Measurements from ENCODE around the gene MED4. TPM values are rescaled to one million over a fixed set of nuclear protein-coding genes. Genes with fewer than 3 reads are reported as not detected.

The MED4 gene
- total RNA-seq, 1 donor from 2014 or later: 45.0 TPM

DNA sequence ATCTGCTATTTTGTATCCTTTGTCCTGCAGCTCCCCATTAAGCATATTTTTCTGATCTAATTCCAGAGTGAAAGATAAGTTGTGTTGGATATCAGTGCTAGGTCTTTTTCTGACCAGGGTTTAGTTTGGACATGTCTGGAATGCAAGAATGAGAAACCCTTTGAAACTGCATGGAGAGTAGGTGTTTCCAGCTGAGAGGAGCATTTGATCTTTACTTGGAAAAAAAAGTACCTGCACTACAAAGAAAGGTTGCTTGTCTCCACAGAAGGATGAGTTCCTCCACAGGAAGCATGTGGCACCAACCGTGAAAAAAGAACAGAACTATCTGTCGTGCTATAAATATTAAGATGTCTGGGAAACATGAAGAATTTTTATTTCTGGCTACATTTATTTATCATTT is 36.6 kb upstream of the MED4 start:
- no peak for DNase-seq (ENCODE audit: low spot score in 2 of 2, unreplicated experiment in 2 of 2)
- Mint-ChIP-seq H3K27ac (no peak overlapping the region), H3K4me3 (no peak overlapping the region), H3K36me3 (no peaks in the 10 kb centered on the region), H3K4me1 (peaks cover 28% of the 10 kb centered on the region), H3K27me3 (ENCODE audit: low read depth) (no peaks in the 10 kb centered on the region), H3K9me3 (no peaks in the 10 kb centered on the region)
- TF ChIP-seq, protein P1, sequence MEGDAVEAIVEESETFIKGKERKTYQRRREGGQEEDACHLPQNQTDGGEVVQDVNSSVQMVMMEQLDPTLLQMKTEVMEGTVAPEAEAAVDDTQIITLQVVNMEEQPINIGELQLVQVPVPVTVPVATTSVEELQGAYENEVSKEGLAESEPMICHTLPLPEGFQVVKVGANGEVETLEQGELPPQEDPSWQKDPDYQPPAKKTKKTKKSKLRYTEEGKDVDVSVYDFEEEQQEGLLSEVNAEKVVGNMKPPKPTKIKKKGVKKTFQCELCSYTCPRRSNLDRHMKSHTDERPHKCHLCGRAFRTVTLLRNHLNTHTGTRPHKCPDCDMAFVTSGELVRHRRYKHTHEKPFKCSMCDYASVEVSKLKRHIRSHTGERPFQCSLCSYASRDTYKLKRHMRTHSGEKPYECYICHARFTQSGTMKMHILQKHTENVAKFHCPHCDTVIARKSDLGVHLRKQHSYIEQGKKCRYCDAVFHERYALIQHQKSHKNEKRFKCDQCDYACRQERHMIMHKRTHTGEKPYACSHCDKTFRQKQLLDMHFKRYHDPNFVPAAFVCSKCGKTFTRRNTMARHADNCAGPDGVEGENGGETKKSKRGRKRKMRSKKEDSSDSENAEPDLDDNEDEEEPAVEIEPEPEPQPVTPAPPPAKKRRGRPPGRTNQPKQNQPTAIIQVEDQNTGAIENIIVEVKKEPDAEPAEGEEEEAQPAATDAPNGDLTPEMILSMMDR (IDR thresholded peaks at IDR 0.05; ENCODE audit: unreplicated experiment): no peak

DNA sequence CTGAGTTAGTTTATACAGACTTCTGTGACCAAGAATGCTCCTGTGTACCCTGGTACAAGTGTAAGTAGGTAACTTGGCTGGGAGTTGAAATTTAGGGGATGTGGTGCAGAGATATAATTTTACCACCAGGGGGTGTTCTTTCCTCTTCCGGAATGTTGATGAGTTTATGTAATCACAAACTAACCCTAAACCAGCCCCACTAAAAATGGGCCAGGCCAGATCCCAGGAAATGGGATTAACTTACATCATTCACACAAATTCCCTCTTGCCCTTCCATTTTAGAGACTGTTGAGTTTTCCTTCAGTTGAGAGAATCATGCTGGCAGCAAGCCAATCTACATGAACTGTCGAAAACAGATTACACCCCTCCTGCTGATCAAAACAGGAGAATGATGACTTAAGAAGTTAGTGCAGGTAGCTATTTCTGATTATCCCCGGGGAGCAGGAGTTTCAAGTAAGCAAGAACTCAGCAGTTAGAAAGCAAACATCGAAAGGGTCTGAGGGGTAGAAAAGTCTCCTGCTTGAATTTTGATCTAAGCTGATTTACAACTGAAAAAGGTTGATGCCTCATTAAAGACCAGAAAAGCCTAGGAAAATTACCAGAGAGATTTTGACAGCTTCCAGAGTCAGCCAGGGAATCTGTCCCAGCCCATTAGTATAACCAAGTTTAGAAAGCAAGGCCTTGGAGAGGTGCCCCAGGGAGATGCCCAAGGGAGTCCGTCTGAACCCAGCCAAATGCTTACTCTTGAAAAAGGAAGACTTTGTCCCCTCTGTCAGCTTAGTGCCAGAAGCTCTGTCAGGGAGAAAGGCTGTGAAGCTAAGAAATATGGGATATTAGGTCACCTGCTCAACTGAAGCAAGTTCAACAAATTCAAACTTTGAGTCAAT is 32.3 kb upstream of the MED4 start:
- Mint-ChIP-seq H3K4me1 (peaks cover 39% of the 10 kb centered on the region), H3K27me3 (ENCODE audit: low read depth) (no peaks in the 10 kb centered on the region), H3K36me3 (no peaks in the 10 kb centered on the region), H3K4me3 (no peak overlapping the region), H3K27ac (peak overlapping the region; percentile 80), H3K9me3 (no peaks in the 10 kb centered on the region)
- TF ChIP-seq, protein P1 (IDR thresholded peaks at IDR 0.05; ENCODE audit: unreplicated experiment): peak; percentile 89
- peak in 1 of 2 experiments; percentile 39 for DNase-seq (ENCODE audit: low spot score in 2 of 2, unreplicated experiment in 2 of 2)

- no peaks in the 10 kb centered on the region for H3K36me3 Mint-ChIP-seq
- no peak for DNase-seq (ENCODE audit: low spot score in 2 of 2, unreplicated experiment in 2 of 2)
- H3K27ac Mint-ChIP-seq: peak overlapping the region; percentile 79
These were observed 30.9 kb upstream of the MED4 start for GRCh38 chr13:48125794-48126228.

GRCh38 chr13:48123812-48124211 is 28.9 kb upstream of the MED4 start:
- Mint-ChIP-seq H3K4me1 (peaks cover 42% of the 10 kb centered on the region), H3K36me3 (no peaks in the 10 kb centered on the region), H3K27ac (no peak overlapping the region), H3K4me3 (no peak overlapping the region), H3K27me3 (ENCODE audit: low read depth) (no peaks in the 10 kb centered on the region), H3K9me3 (no peaks in the 10 kb centered on the region)
- TF ChIP-seq, protein P1 (IDR thresholded peaks at IDR 0.05; ENCODE audit: unreplicated experiment): no peak
- no peak for DNase-seq (ENCODE audit: low spot score in 2 of 2, unreplicated experiment in 2 of 2)

More at GRCh38 chr13:48125794-48126228, 30.9 kb upstream of the MED4 start:
- H3K4me3 Mint-ChIP-seq: no peak overlapping the region
- no peaks in the 10 kb centered on the region for H3K27me3 Mint-ChIP-seq (ENCODE audit: low read depth)
- no peaks in the 10 kb centered on the region for H3K9me3 Mint-ChIP-seq
- peaks cover 45% of the 10 kb centered on the region for H3K4me1 Mint-ChIP-seq
- TF ChIP-seq, protein P1 (IDR thresholded peaks at IDR 0.05; ENCODE audit: unreplicated experiment): no peak

DNA sequence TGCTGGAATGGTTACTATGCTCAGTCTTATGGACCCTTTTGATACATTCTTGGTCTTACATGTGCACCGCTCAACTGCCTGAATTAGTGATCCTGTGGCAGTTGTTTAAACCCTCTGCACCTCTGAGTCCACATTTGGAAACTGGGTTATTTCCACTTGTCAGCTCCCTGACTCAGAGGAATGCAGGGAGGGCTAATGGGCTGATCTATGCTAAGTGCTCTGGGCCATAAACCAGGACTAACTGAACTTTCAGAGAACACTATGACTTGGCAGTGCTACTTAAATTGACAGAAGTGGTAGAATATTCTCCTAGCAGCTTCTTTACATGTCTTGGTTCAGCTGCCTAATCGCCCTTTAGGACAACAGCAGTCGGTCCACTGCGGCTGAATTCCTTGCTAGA is 26.8 kb upstream of the MED4 start:
- Mint-ChIP-seq H3K27ac (peak overlapping the region; percentile 3), H3K36me3 (no peaks in the 10 kb centered on the region), H3K4me3 (no peak overlapping the region), H3K27me3 (ENCODE audit: low read depth) (no peaks in the 10 kb centered on the region), H3K9me3 (no peaks in the 10 kb centered on the region), H3K4me1 (peaks cover 32% of the 10 kb centered on the region)
- no peak for DNase-seq (ENCODE audit: low spot score in 2 of 2, unreplicated experiment in 2 of 2)
- TF ChIP-seq, protein P1 (IDR thresholded peaks at IDR 0.05; ENCODE audit: unreplicated experiment): no peak
